Endothelial cell of umbilical vein (primary cell): Measurements from ENCODE around the gene MLH1. TPM values are rescaled to one million over a fixed set of nuclear protein-coding genes. Genes with fewer than 3 reads are reported as not detected.
A peak's percentile ranks its signal among the peaks of the same experiment; 100 is the strongest.

Experiments
- BruUV-seq: library from RNA; stranded (reverse); fragments of 400-500 nt; replicated peaks from 2 replicates; lab custom pipeline; 2021; lab: Mats Ljungman, UMichigan
- CTCF ChIA-PET: fragments of 300-600, 350-600 bp; sonication (Branson Sonifier 250); formaldehyde crosslinking; loops from one replicate; lab custom pipeline; 2021; ENCODE audit warnings: antibody characterized with exemption, inconsistent platforms; lab: Charles Lee
- POLR2A ChIA-PET: fragments of 300-600, 350-600 bp; sonication (Branson Sonifier 250); formaldehyde crosslinking; loops from one replicate; lab custom pipeline; 2021; ENCODE audit warnings: antibody characterized with exemption, inconsistent platforms; lab: Charles Lee
- DNase-seq: peaks from one replicate; pipeline ENCODE4 v3.0.0-alpha.2; 2011; ENCODE audit warnings: low read depth, low spot score
- FAIRE-seq: peaks from 2 replicates; lab custom pipeline; 2011; peaks lifted over from hg19 to GRCh38; lab: Jason Lieb, UNC
- H2AFZ ChIP-seq: 2 replicates; pipeline ENCODE4 v1.6.0; 2012; ENCODE audit warnings: low read depth, low read length, control low read depth, inconsistent platforms
- H3K27ac ChIP-seq: 2 replicates; pipeline ENCODE4 v1.5.1; 2011; ENCODE audit warnings: low read depth, mild to moderate bottlenecking, control low read depth, low read length, moderate library complexity; ENCODE audit not compliant: insufficient read depth
- H3K27me3 ChIP-seq, 2 experiments: 2 replicates each; pipeline versions ENCODE4 v1.6.0 to v1.6.1; 2011; ENCODE audit warnings: low read length in 2 of 2, mixed read lengths in 1 of 2; ENCODE audit not compliant: control insufficient read depth in 2 of 2, insufficient read depth in 2 of 2
- H3K36me3 ChIP-seq, 2 experiments: 2 replicates in 1 of 2; 3 replicates in 1 of 2; pipeline ENCODE4 v1.5.1; 2011; ENCODE audit warnings: low read length in 2 of 2, mild to moderate bottlenecking in 1 of 2, moderate library complexity in 1 of 2; ENCODE audit not compliant: control insufficient read depth in 2 of 2, insufficient read depth in 2 of 2; ENCODE audit errors: extremely low read depth in 1 of 2
- H3K4me1 ChIP-seq: 3 replicates; pipeline ENCODE4 v1.5.1; 2011; ENCODE audit warnings: mild to moderate bottlenecking, low read length; ENCODE audit not compliant: control insufficient read depth, insufficient read depth; ENCODE audit errors: extremely low read depth
- H3K4me2 ChIP-seq: 2 replicates; pipeline ENCODE4 v1.6.1; 2011; ENCODE audit warnings: low read length, control low read depth, mixed read lengths; ENCODE audit not compliant: insufficient read depth
- H3K4me3 ChIP-seq, 3 experiments: fragments of 200-600 bp in 1 of 3; sonication (generic), shearing (Covaris generic) in 1 of 3; replicated peaks in 1 of 3; 2 replicates each; pipeline ENCODE4 v1.5.1; 2011 to 2016; ENCODE audit warnings: control low read depth in 3 of 3, low read length in 3 of 3, mild to moderate bottlenecking in 2 of 3, inconsistent platforms in 1 of 3, low read depth in 1 of 3, moderate library complexity in 1 of 3; ENCODE audit not compliant: insufficient read depth in 1 of 3
- H3K79me2 ChIP-seq: 2 replicates; pipeline ENCODE4 v1.6.0; 2012; ENCODE audit warnings: low read length, inconsistent platforms; ENCODE audit not compliant: control insufficient read depth, insufficient read depth
- H3K9ac ChIP-seq: replicated peaks from 2 replicates; pipeline ENCODE3; 2011; ENCODE audit warnings: low read length, control low read depth; ENCODE audit not compliant: insufficient read depth; ENCODE audit errors: extremely low read depth
- H3K9me1 ChIP-seq: replicated peaks from 3 replicates; pipeline ENCODE4 v1.6.0; 2011; ENCODE audit warnings: mild to moderate bottlenecking, low read length; ENCODE audit not compliant: control insufficient read depth, insufficient read depth; ENCODE audit errors: extremely low read depth
- H3K9me3 ChIP-seq: replicated peaks from 2 replicates; pipeline ENCODE4 v1.5.1; 2012; ENCODE audit warnings: low read length, inconsistent platforms; ENCODE audit not compliant: control insufficient read depth, insufficient read depth
- H4K20me1 ChIP-seq: replicated peaks from 2 replicates; pipeline ENCODE3; 2011; ENCODE audit warnings: mild to moderate bottlenecking, low read length; ENCODE audit not compliant: control insufficient read depth, insufficient read depth; ENCODE audit errors: extremely low read depth
- EZH2 ChIP-seq: IDR thresholded peaks from 2 replicates; pipeline ENCODE4 v1.6.1; 2012; ENCODE audit warnings: borderline replicate concordance, low read depth, mild to moderate bottlenecking, moderate library complexity, low read length, inconsistent platforms; ENCODE audit not compliant: severe bottlenecking
- FOS ChIP-seq: IDR thresholded peaks from 2 replicates; pipeline ENCODE4 v1.6.1; 2011; ENCODE audit warnings: mild to moderate bottlenecking, low read length, moderate library complexity, borderline replicate concordance; ENCODE audit not compliant: insufficient read depth
- GATA2 ChIP-seq: IDR thresholded peaks from 2 replicates; pipeline ENCODE4 v1.7.0; 2011; ENCODE audit warnings: low read depth, mild to moderate bottlenecking, moderate library complexity, mixed read lengths, low read length; ENCODE audit not compliant: insufficient read length, insufficient read depth
- JUN ChIP-seq: IDR thresholded peaks from 2 replicates; pipeline ENCODE4 v1.6.1; 2011; ENCODE audit warnings: borderline replicate concordance, low read depth; ENCODE audit not compliant: insufficient read length, insufficient read depth
- MYC ChIP-seq: IDR thresholded peaks from one replicate; pipeline ENCODE4 v1.6.1; 2011; ENCODE audit warnings: mild to moderate bottlenecking, low read depth, low read length
- POLR2A ChIP-seq: IDR thresholded peaks from 2 replicates; pipeline ENCODE4 v1.6.1; 2012; ENCODE audit warnings: low read depth, mild to moderate bottlenecking, control low read depth, low read length
- POLR2AphosphoS5 ChIP-seq: IDR thresholded peaks from 2 replicates; pipeline ENCODE4 v1.6.1; 2012; ENCODE audit warnings: low read depth, mild to moderate bottlenecking, control low read depth, low read length, moderate library complexity; ENCODE audit not compliant: insufficient read depth
- dilution Hi-C: fragments of 300-500 bp; cut with MboI; formaldehyde crosslinking; loops from one replicate; pipeline ENCODE4 v1.15.0; 2019; ENCODE audit warnings: low sequenced_read_pairs; ENCODE audit not compliant: extremely low pct_ligation_motif_present
- intact Hi-C: fragments of 100-400 bp; cut with micrococcal nuclease; formaldehyde crosslinking; loops from one replicate; pipeline ENCODE4 v1.10.0; 2022
- polyA plus RNA-seq, 4 experiments: library from polyadenylated mRNA; depleted of rRNA in 3 of 4; stranded (reverse) in 3 of 4; unstranded in 1 of 4; fragments of >200 nt; gene quantifications; 2 replicates each; pipeline versions ENCODE4 v1.2.1 to v1.2.3, GENCODE V29; 2011 to 2012; ENCODE audit warnings: missing spikeins in 1 of 4
- total RNA-seq: library from RNA; stranded (reverse); gene quantifications from 2 replicates; pipeline ENCODE4 v1.2.3, GENCODE V29; 2021
- TF ChIP-seq, protein P1 (sequence below): IDR thresholded peaks from 2 replicates; pipeline ENCODE4 v1.6.1; 2011; ENCODE audit not compliant: insufficient read depth, insufficient read length
- TF ChIP-seq, protein P2 (sequence below), 2 donors: IDR thresholded peaks; 1 replicate in 1 of 2; 2 replicates in 1 of 2; pipeline ENCODE4 v1.5.1; 2011; ENCODE audit warnings: low read length in 2 of 2, mild to moderate bottlenecking in 2 of 2, moderate library complexity in 2 of 2, control low read depth in 1 of 2, inconsistent platforms in 1 of 2, low read depth in 1 of 2; ENCODE audit not compliant: insufficient read depth in 1 of 2; ENCODE audit errors: extremely low read depth in 1 of 2

The MLH1 gene
- total and polyA plus RNA-seq, 2 donors (not counting 3 experiments of a cell fraction or from before 2014, with no cell fraction given) = 22.2 to 32.9 TPM

DNA sequence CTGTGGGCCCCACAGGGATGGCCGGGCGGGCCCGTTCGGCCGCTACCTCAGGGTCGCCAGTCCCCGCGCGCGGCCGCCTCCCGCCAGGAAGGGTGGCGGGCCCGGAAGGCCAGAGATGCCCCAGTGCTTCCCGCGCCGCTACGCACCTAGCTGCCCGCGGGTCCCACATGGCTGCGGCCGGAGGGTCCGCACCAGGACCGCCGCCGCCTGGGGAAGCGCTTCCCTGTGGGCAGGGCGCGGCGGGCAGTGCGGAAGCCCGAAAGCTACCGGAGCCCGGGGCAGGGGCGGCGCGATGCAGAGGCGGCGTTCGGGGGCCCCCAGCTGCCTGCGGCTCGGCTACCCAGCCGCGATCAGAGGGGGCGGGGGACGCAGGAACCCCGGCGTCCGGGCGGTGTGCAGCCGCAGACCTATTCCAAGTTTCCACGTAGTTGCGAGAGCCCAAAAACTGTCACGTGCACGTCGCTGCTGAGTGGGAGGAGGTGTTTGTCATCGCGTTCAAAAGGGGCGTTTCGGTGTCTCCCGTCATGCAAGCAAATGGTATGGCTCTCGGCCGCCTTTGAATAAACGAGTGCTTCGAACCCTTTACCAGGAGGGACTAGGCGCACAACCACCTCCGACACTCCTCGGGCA is 48.6 kb upstream of the MLH1 start, which contains the start of gene TRANK1:
Gene TRANK1 (minus strand): TSS at position 414 of the 630 bp plus-strand sequence. CDS start 245 bp downstream, at position 169.
- Histone ChIP-seq H3K9ac (peak within 1 kb of the TSS; percentile 57), H2AFZ (peak within 1 kb of the TSS; percentile 96), H3K4me1 (peaks cover 12% of the 10 kb centered on the region), H3K9me1 (no peaks in the 10 kb centered on the region), H3K79me2 (no peaks in the 10 kb centered on the region), H3K36me3 (no peaks in the 10 kb centered on the region), H3K27ac (no peak within 1 kb of the TSS), H3K4me3 (peak within 1 kb of the TSS; percentile 56 to 85 (median 69)), H3K9me3 (no peaks in the 10 kb centered on the region), H4K20me1 (no peaks in the 10 kb centered on the region), H3K4me2 (peak within 1 kb of the TSS; percentile 98), H3K27me3 (peaks cover 0 to 3% of the 10 kb centered on the region in 2 experiments)
- intact Hi-C loops (loop anchor here (2.0 kb wide), 2 partner anchors 36 to 48 kb away; partner anchors contain the start of genes EPM2AIP1 and MLH1), dilution Hi-C loops (no loop called here)
- no TSS peak for BruUV-seq
- DNase-seq (peak; percentile 35), FAIRE-seq (peak; percentile 76)
- ChIA-PET CTCF (interaction anchor here (0.9 to 3.5 kb wide), 10 partner anchors 9 to 80 kb away, joined by 3 to 19 read pairs (median 4); no protein-coding TSS in a partner anchor), POLR2A (no interaction called here)
- TF ChIP-seq POLR2AphosphoS5 = peak; percentile 17
- TF ChIP-seq EZH2 = peak; percentile 43
- TF ChIP-seq, protein P1, sequence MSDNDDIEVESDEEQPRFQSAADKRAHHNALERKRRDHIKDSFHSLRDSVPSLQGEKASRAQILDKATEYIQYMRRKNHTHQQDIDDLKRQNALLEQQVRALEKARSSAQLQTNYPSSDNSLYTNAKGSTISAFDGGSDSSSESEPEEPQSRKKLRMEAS = no peak

DNA sequence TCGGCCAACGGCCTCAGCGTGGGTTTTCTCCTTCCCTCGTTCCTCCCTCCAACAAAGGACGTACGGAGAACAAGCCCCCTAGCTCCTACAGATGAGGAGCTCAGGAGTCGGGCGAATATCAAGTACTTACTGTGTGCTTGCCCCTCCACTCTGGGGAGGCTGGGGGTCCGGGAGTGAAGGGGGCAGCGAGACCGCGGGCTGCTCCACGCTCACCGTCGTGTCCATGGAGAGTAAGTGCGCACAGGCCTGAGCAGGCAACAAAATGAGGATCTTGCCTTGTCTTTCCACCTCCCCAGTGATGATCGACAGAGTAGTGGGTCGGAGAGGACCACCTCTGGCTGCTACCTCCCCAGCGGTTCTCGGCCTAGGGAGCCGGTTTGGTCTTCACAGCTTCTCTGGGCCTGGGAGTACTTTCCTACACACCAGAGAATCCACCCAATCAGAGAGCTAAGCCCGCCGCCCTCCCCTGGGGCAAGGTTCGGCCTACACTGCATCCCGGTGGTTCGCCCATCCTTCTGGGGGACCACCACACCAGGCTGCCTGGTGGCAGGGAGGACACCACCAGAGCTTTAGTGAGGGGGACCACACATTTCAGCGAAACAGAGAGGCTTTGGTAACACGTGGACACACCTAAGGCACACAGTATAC is 47.9 kb upstream of the MLH1 start:
- BruUV-seq = no TSS peak
- H3K9me3 ChIP-seq = no peaks in the 10 kb centered on the region
- no peak for DNase-seq
- peak overlapping the region; percentile 98 for H3K4me2 ChIP-seq
- intact Hi-C loops = loop anchor here (2.0 kb wide), 2 partner anchors 37 to 47 kb away; partner anchors contain the start of genes EPM2AIP1 and MLH1
- no peaks in the 10 kb centered on the region for H3K9me1 ChIP-seq
- peak overlapping the region in 1 of 3 experiments; percentile 69 for H3K4me3 ChIP-seq
- no peaks in the 10 kb centered on the region for H4K20me1 ChIP-seq
- no peak overlapping the region for H3K27ac ChIP-seq
- dilution Hi-C loops = no loop called here
- peak overlapping the region; percentile 96 for H2AFZ ChIP-seq
- H3K4me1 ChIP-seq = peaks cover 12% of the 10 kb centered on the region
- no peak overlapping the region for H3K9ac ChIP-seq
- TF ChIP-seq, protein P1 = no peak
- TF ChIP-seq EZH2 = no peak
- TF ChIP-seq, protein P2, sequence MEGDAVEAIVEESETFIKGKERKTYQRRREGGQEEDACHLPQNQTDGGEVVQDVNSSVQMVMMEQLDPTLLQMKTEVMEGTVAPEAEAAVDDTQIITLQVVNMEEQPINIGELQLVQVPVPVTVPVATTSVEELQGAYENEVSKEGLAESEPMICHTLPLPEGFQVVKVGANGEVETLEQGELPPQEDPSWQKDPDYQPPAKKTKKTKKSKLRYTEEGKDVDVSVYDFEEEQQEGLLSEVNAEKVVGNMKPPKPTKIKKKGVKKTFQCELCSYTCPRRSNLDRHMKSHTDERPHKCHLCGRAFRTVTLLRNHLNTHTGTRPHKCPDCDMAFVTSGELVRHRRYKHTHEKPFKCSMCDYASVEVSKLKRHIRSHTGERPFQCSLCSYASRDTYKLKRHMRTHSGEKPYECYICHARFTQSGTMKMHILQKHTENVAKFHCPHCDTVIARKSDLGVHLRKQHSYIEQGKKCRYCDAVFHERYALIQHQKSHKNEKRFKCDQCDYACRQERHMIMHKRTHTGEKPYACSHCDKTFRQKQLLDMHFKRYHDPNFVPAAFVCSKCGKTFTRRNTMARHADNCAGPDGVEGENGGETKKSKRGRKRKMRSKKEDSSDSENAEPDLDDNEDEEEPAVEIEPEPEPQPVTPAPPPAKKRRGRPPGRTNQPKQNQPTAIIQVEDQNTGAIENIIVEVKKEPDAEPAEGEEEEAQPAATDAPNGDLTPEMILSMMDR (IDR thresholded peaks at IDR 0.05; ENCODE audit: extremely low read depth in 1 of 2, insufficient read depth in 1 of 2, low read depth in 1 of 2, low read length in 2 of 2) = no peak
- TF ChIP-seq POLR2AphosphoS5 = no peak
- no peak for TF ChIP-seq FOS
- TF ChIP-seq GATA2 = no peak
- TF ChIP-seq MYC = no peak
- no peak for TF ChIP-seq POLR2A
- no peak for TF ChIP-seq JUN
- H3K79me2 ChIP-seq = no peaks in the 10 kb centered on the region
- no peak for FAIRE-seq
- peaks cover 1 to 3% of the 10 kb centered on the region in 2 experiments for H3K27me3 ChIP-seq
- no peaks in the 10 kb centered on the region for H3K36me3 ChIP-seq
- ChIA-PET CTCF (interaction anchor here (1.1 to 3.5 kb wide), 3 partner anchors 13 to 73 kb away, joined by 3 to 19 read pairs (median 6); no protein-coding TSS in a partner anchor), POLR2A (no interaction called here)
